Upper lobe of right lung (tissue), 1 donor: ENCODE results near the gene SIPA1L3. TPM values are rescaled to one million over a fixed set of nuclear protein-coding genes. Genes with fewer than 3 reads are reported as not detected.

Experiments used
- ATAC-seq: fragments of 200-7000 bp; cut with Tn5 transposase; one replicate; pipeline ENCODE4 v1.9.1; 2020; ENCODE audit warnings: mild to moderate bottlenecking, moderate library complexity
- DNase-seq: peaks from one replicate; pipeline ENCODE4 v3.0.0-alpha.2; 2020
- H3K27ac ChIP-seq: fragments of 200-600 bp; one replicate; pipeline ENCODE4 v1.8.0; 2022
- H3K27me3 ChIP-seq: fragments of 200-600 bp; one replicate; pipeline ENCODE4 v1.8.0; 2022; ENCODE audit warnings: mild to moderate bottlenecking
- H3K36me3 ChIP-seq: fragments of 200-600 bp; one replicate; pipeline ENCODE4 v1.8.0; 2022
- H3K4me1 ChIP-seq: fragments of 200-600 bp; one replicate; pipeline ENCODE4 v1.8.0; 2022
- H3K4me3 ChIP-seq: fragments of 200-600 bp; one replicate; pipeline ENCODE4 v1.8.0; 2022; ENCODE audit warnings: mild to moderate bottlenecking
- H3K9me3 ChIP-seq: fragments of 200-600 bp; one replicate; pipeline ENCODE4 v1.8.0; 2022
- CTCF ChIP-seq: fragments of 200-600 bp; IDR thresholded peaks from one replicate; pipeline ENCODE4 v1.8.0; 2022; ENCODE audit warnings: antibody characterized with exemption
- intact Hi-C: fragments of 100-400 bp; cut with DNase I; formaldehyde crosslinking; loops from one replicate; pipeline ENCODE4 v1.11.0; 2022
- total RNA-seq: library from RNA; stranded (reverse); fragmentation: NEBNext Ultra II Directional; extraction: Animal tissue kit (Norgen Biotek cat#: 25700); gene quantifications from one replicate; pipeline ENCODE4 v1.2.1, GENCODE V29; 2021
- donor health status: DM: no; HTN: yes; CAD: no; lungs with severe emphysema.

SIPA1L3 gene
- total RNA-seq, 1 donor from 2014 or later = 66.3 TPM

- no peak overlapping the region for H3K27ac ChIP-seq
- H3K27me3 ChIP-seq = no peaks in the 10 kb centered on the region
- H3K4me1 ChIP-seq = no peaks in the 10 kb centered on the region
- peaks cover 10% of the 10 kb centered on the region for H3K9me3 ChIP-seq
- no peak for TF ChIP-seq CTCF
- ATAC-seq (no peak), DNase-seq (no peak)
- no peak overlapping the region for H3K4me3 ChIP-seq
- intact Hi-C loops = no loop called here
- H3K36me3 ChIP-seq = peaks cover 5% of the 10 kb centered on the region
These were observed 277.8 kb downstream of the SIPA1L3 start for GRCh38 chr19:38184815-38185214.

- ATAC-seq (no peak), DNase-seq (no peak)
- Histone ChIP-seq H3K4me3 (no peak overlapping the region), H3K36me3 (peaks cover 5% of the 10 kb centered on the region), H3K27me3 (no peaks in the 10 kb centered on the region), H3K27ac (no peak overlapping the region), H3K4me1 (no peaks in the 10 kb centered on the region), H3K9me3 (peaks cover 2% of the 10 kb centered on the region)
- TF ChIP-seq CTCF = no peak
- intact Hi-C loops = no loop called here
These were observed 278.6 kb downstream of the SIPA1L3 start for GRCh38 chr19:38185562-38185961.

GRCh38 chr19:38190061-38190460 lies 283.1 kb downstream of the SIPA1L3 start:
- Histone ChIP-seq H3K9me3 (no peaks in the 10 kb centered on the region), H3K4me1 (no peaks in the 10 kb centered on the region), H3K36me3 (no peaks in the 10 kb centered on the region), H3K27ac (no peak overlapping the region), H3K27me3 (no peaks in the 10 kb centered on the region), H3K4me3 (no peak overlapping the region)
- no peak for TF ChIP-seq CTCF
- ATAC-seq = no peak
- intact Hi-C loops = no loop called here
- no peak for DNase-seq

GRCh38 chr19:38190793-38191192 lies 283.8 kb downstream of the SIPA1L3 start:
- H3K4me3 ChIP-seq = no peak overlapping the region
- no peak for DNase-seq
- TF ChIP-seq CTCF = no peak
- H3K9me3 ChIP-seq = no peaks in the 10 kb centered on the region
- H3K36me3 ChIP-seq = no peaks in the 10 kb centered on the region
- no peak for ATAC-seq
- no peaks in the 10 kb centered on the region for H3K27me3 ChIP-seq
- H3K4me1 ChIP-seq = no peaks in the 10 kb centered on the region
- H3K27ac ChIP-seq = no peak overlapping the region
- intact Hi-C loops = no loop called here

GRCh38 chr19:38191747-38192146 lies 284.7 kb downstream of the SIPA1L3 start:
- H3K27me3 ChIP-seq = no peaks in the 10 kb centered on the region
- TF ChIP-seq CTCF = no peak
- no peaks in the 10 kb centered on the region for H3K4me1 ChIP-seq
- H3K27ac ChIP-seq = no peak overlapping the region
- intact Hi-C loops = no loop called here
- H3K4me3 ChIP-seq = no peak overlapping the region
- DNase-seq = no peak
- no peaks in the 10 kb centered on the region for H3K36me3 ChIP-seq
- no peaks in the 10 kb centered on the region for H3K9me3 ChIP-seq
- no peak for ATAC-seq

- Histone ChIP-seq H3K27ac (no peak overlapping the region), H3K9me3 (no peaks in the 10 kb centered on the region), H3K36me3 (peaks cover under 1% of the 10 kb centered on the region), H3K4me3 (no peak overlapping the region), H3K27me3 (no peaks in the 10 kb centered on the region), H3K4me1 (no peaks in the 10 kb centered on the region)
- intact Hi-C loops = no loop called here
- TF ChIP-seq CTCF = no peak
- ATAC-seq (no peak), DNase-seq (no peak)
These were observed 286.4 kb downstream of the SIPA1L3 start for GRCh38 chr19:38193445-38193844.
